ENCODE data around the gene ECM2. TPM values are rescaled to one million over a fixed set of nuclear protein-coding genes. Genes with fewer than 3 reads are reported as not detected.

ECM2 gene
- total RNA-seq, 1 experiment from 2014 or later = not detected

GRCh38 chr9:92463984-92464383, 71.8 kb downstream of the ECM2 start:
- Histone ChIP-seq H4K5ac (ENCODE audit: insufficient read length, low read depth, low read length) (no peak overlapping the region), H3K14ac (ENCODE audit: insufficient read depth, low read length) (no peak overlapping the region), H3K23ac (ENCODE audit: insufficient read length, low read depth, low read length) (no peak overlapping the region), H3K9ac (ENCODE audit: extremely low read depth, insufficient read length, low read length) (no peak overlapping the region), H2BK12ac (ENCODE audit: insufficient read length, low read depth, low read length) (no peak overlapping the region), H3K4me2 (ENCODE audit: insufficient read depth, insufficient read length, low read length) (no peak overlapping the region), H4K20me1 (ENCODE audit: control insufficient read depth, insufficient read depth, insufficient read length) (no peaks in the 10 kb centered on the region), H2BK5ac (ENCODE audit: insufficient read length, low read length) (no peak overlapping the region), H2BK15ac (ENCODE audit: low read depth, low read length) (no peak overlapping the region), H2BK20ac (ENCODE audit: low read depth, low read length, poor library complexity, severe bottlenecking) (no peak overlapping the region), H3K18ac (ENCODE audit: insufficient read length, low read depth, low read length) (no peak overlapping the region), H3K79me2 (ENCODE audit: insufficient read depth, low read length) (no peaks in the 10 kb centered on the region), H3K23me2 (ENCODE audit: insufficient read length, low read depth, low read length, poor library complexity, severe bottlenecking) (no peaks in the 10 kb centered on the region), H4K8ac (replicated peaks; ENCODE audit: insufficient read length, low read depth, low read length) (no peak overlapping the region), H3T11ph (ENCODE audit: low read length) (no peak overlapping the region), H3K9me3 (ENCODE audit: control insufficient read depth, low read depth, low read length) (no peaks in the 10 kb centered on the region), H3K27me3 (ENCODE audit: insufficient read depth, low read length) (no peaks in the 10 kb centered on the region), H2AFZ (ENCODE audit: low read length) (no peak overlapping the region), H3K56ac (ENCODE audit: insufficient read length, low read depth, low read length) (no peak overlapping the region), H3K79me1 (ENCODE audit: insufficient read depth, low read depth, low read length, poor library complexity, severe bottlenecking) (no peaks in the 10 kb centered on the region), H2BK120ac (ENCODE audit: low read depth, low read length, poor library complexity, severe bottlenecking) (no peak overlapping the region), H3K4me1 (ENCODE audit: insufficient read depth, low read length) (0 out of 2 replicates have a peak, but pooled peaks cover 3% of the 10 kb centered on the region), H3K4ac (ENCODE audit: low read depth, low read length) (no peak overlapping the region), H4K91ac (ENCODE audit: insufficient read length, low read depth, low read length) (no peak overlapping the region), H3K27ac (ENCODE audit: insufficient read length, low read depth, low read length) (no peak overlapping the region), H2AK5ac (ENCODE audit: insufficient read length, low read length) (no peak overlapping the region)
- H3K4me1 Mint-ChIP-seq = peaks cover 11% of the 10 kb centered on the region in 2 experiments
- H3K9me3 Mint-ChIP-seq = no peaks in the 10 kb centered on the region
- no peaks in the 10 kb centered on the region for H3K27me3 Mint-ChIP-seq (ENCODE audit: low read depth)
- H3K27ac Mint-ChIP-seq = no peak overlapping the region
- DNase-seq = no peak
- H3K36me3 Mint-ChIP-seq (ENCODE audit: insufficient read depth in 1 of 3, low read depth in 3 of 3) = no peaks in the 10 kb centered on the region
- TF ChIP-seq CTCF (conservative IDR thresholded peaks at IDR 0.05) = no peak
- no peak overlapping the region for H3K4me3 Mint-ChIP-seq
- no CpG with 5 or more reads among the region's 3 CpGs for WGBS (ENCODE audit: extremely low coverage, insufficient read length, low lambda C conversion rate)
